Measurements from ENCODE around the gene NPAS4.

Gene NPAS4

GRCh38 chr11:66454247-66454646 lies 33.4 kb downstream of the NPAS4 start:
- H3K4me3 ChIP-seq (ENCODE audit: low read depth, low read length) = no peak overlapping the region
- ChIA-PET CTCF (interaction anchor here (1.1 kb wide), 1 partner anchor 15 kb away, joined by 3 read pairs; the partner anchor contains the start of gene MRPL11), POLR2A (no interaction called here)
- no peaks in the 10 kb centered on the region for H3K4me1 ChIP-seq (ENCODE audit: control insufficient read depth, insufficient read depth, low read length)
- no peaks in the 10 kb centered on the region for H3K9me3 ChIP-seq (ENCODE audit: control insufficient read depth, insufficient read depth, low read depth, low read length)
- H3K27ac ChIP-seq (ENCODE audit: extremely low read depth, low read depth, low read length) = no peak overlapping the region
- H3K36me3 ChIP-seq (ENCODE audit: control insufficient read depth in 2 of 2, insufficient read depth in 1 of 2, low read length in 2 of 2) = no peaks in the 10 kb centered on the region
- TF ChIP-seq ZNF423 (tag by site-specific recombination; IDR thresholded peaks at IDR 0.05) (no peak), KLF1 (tag by site-specific recombination; IDR thresholded peaks at IDR 0.05) (no peak), ZNF548 (tag by site-specific recombination; IDR thresholded peaks at IDR 0.05) (no peak), ZFP3 (tag by site-specific recombination; IDR thresholded peaks at IDR 0.05; ENCODE audit: low read depth) (no peak), GLIS2 (tag by site-specific recombination; IDR thresholded peaks at IDR 0.05) (no peak), OSR2 (tag by site-specific recombination; IDR thresholded peaks at IDR 0.05) (no peak), ZNF626 (tag by site-specific recombination; IDR thresholded peaks at IDR 0.05) (no peak)

- POLR2A ChIA-PET = no interaction called here
- Histone ChIP-seq H3K4me1 (ENCODE audit: control insufficient read depth, insufficient read depth, low read length) (no peaks in the 10 kb centered on the region), H3K27ac (ENCODE audit: extremely low read depth, low read depth, low read length) (no peak overlapping the region), H3K36me3 (ENCODE audit: control insufficient read depth in 2 of 2, insufficient read depth in 1 of 2, low read length in 2 of 2) (no peaks in the 10 kb centered on the region), H3K9me3 (ENCODE audit: control insufficient read depth, insufficient read depth, low read depth, low read length) (no peaks in the 10 kb centered on the region), H3K4me3 (ENCODE audit: low read depth, low read length) (no peak overlapping the region)
- TF ChIP-seq, protein P1, sequence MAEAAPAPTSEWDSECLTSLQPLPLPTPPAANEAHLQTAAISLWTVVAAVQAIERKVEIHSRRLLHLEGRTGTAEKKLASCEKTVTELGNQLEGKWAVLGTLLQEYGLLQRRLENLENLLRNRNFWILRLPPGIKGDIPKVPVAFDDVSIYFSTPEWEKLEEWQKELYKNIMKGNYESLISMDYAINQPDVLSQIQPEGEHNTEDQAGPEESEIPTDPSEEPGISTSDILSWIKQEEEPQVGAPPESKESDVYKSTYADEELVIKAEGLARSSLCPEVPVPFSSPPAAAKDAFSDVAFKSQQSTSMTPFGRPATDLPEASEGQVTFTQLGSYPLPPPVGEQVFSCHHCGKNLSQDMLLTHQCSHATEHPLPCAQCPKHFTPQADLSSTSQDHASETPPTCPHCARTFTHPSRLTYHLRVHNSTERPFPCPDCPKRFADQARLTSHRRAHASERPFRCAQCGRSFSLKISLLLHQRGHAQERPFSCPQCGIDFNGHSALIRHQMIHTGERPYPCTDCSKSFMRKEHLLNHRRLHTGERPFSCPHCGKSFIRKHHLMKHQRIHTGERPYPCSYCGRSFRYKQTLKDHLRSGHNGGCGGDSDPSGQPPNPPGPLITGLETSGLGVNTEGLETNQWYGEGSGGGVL (tag by site-specific recombination; IDR thresholded peaks at IDR 0.05) = no peak
- TF ChIP-seq ZNF138 (tag by site-specific recombination; IDR thresholded peaks at IDR 0.05; ENCODE audit: borderline replicate concordance) = no peak
- no peak for TF ChIP-seq ZNF133 (tag by site-specific recombination; IDR thresholded peaks at IDR 0.05)
- CTCF ChIA-PET = interaction anchor here (1.1 kb wide), 1 partner anchor 16 kb away, joined by 3 read pairs; the partner anchor contains the start of gene MRPL11
Measured at GRCh38 chr11:66454828-66455227, 34.0 kb downstream of the NPAS4 start.

DNA sequence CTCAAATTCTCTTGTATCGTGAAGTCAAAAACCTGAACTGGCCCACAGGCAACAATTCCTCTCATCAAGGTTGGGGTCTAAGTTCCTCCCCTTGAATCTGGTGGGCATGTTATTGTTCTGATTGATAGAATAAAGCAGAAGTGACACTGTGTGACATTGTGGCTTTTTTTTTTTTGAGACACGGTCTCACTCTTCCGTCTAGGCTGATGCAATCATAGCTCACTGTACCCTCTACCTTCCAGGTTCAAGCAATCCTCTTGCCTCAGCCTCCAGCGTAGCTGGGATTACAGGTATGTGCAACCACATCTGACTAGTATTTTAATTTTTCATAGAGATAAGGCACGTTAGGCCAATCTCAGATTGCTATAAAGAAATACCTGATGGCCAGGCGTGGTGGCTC lies 37.0 kb downstream of the NPAS4 start:
- Histone ChIP-seq H3K4me3 (ENCODE audit: low read depth, low read length) (no peak overlapping the region), H3K27ac (ENCODE audit: extremely low read depth, low read depth, low read length) (no peak overlapping the region), H3K4me1 (ENCODE audit: control insufficient read depth, insufficient read depth, low read length) (no peaks in the 10 kb centered on the region), H3K9me3 (ENCODE audit: control insufficient read depth, insufficient read depth, low read depth, low read length) (no peaks in the 10 kb centered on the region), H3K36me3 (ENCODE audit: control insufficient read depth in 2 of 2, insufficient read depth in 1 of 2, low read length in 2 of 2) (no peaks in the 10 kb centered on the region)
- CTCF ChIA-PET = interaction anchor here (1.4 kb wide), 1 partner anchor 28 kb away, joined by 3 read pairs; no protein-coding TSS in a partner anchor
- TF ChIP-seq ZNF423 (tag by site-specific recombination; IDR thresholded peaks at IDR 0.05) = no peak
- no peak for TF ChIP-seq ZNF157 (tag by site-specific recombination; IDR thresholded peaks at IDR 0.05)
- TF ChIP-seq ZNF311 (tag by site-specific recombination; IDR thresholded peaks at IDR 0.05; ENCODE audit: borderline replicate concordance) = no peak
- TF ChIP-seq RBAK (tag by site-specific recombination; IDR thresholded peaks at IDR 0.05) = no peak
- TF ChIP-seq, protein P2, sequence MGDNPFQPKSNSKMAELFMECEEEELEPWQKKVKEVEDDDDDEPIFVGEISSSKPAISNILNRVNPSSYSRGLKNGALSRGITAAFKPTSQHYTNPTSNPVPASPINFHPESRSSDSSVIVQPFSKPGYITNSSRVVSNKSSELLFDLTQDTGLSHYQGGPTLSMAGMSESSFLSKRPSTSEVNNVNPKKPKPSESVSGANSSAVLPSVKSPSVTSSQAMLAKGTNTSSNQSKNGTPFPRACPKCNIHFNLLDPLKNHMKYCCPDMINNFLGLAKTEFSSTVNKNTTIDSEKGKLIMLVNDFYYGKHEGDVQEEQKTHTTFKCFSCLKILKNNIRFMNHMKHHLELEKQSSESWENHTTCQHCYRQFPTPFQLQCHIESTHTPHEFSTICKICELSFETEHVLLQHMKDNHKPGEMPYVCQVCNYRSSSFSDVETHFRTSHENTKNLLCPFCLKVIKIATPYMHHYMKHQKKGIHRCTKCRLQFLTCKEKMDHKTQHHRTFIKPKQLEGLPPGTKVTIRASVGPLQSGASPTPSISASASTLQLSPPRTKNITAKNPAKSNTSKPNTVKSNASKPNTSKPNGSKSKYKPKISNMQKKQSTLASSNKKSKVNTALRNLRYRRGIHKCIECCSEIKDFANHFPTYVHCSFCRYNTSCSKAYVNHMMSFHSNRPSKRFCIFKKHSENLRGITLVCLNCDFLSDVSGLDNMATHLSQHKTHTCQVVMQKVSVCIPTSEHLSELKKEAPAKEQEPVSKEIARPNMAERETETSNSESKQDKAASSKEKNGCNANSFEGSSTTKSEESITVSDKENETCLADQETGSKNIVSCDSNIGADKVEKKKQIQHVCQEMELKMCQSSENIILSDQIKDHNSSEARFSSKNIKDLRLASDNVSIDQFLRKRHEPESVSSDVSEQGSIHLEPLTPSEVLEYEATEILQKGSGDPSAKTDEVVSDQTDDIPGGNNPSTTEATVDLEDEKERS (tag by site-specific recombination; IDR thresholded peaks at IDR 0.05) = no peak
- no peak for TF ChIP-seq FEZF1 (tag by site-specific recombination; IDR thresholded peaks at IDR 0.05)
- TF ChIP-seq ZNF626 (tag by site-specific recombination; IDR thresholded peaks at IDR 0.05) = no peak
- TF ChIP-seq ZNF184 (tag by site-specific recombination; IDR thresholded peaks at IDR 0.05) = no peak
- TF ChIP-seq ZNF791 (tag by site-specific recombination; IDR thresholded peaks at IDR 0.05) = no peak
- POLR2A ChIA-PET = interaction anchor here (1.7 kb wide), 1 partner anchor 9 kb away, joined by 4 read pairs; the partner anchor contains the start of gene PELI3
